ENCODE measurements around the gene SLC25A26.

GRCh38 chr3:66177026-66177425 is 43.8 kb upstream of the SLC25A26 start:
- TF ChIP-seq YY1 (IDR thresholded peaks at IDR 0.05; ENCODE audit: insufficient read depth, insufficient read length) = no peak
- TF ChIP-seq ZNF274 (IDR thresholded peaks at IDR 0.05; ENCODE audit: low read depth, low read length) = no peak
